PC-9 (cell line): Measurements from ENCODE around the gene JARID2. TPM values are rescaled to one million over a fixed set of nuclear protein-coding genes. Genes with fewer than 3 reads are reported as not detected.

Experiments used
- BruUV-seq: library from RNA; stranded (reverse); fragments of 400-500 nt; replicated peaks from 2 replicates; lab custom pipeline; 2021; lab: Mats Ljungman, UMichigan
- CTCF ChIA-PET: fragments of 300-600 bp; sonication (Branson Sonifier 250); formaldehyde crosslinking; loops from one replicate; lab custom pipeline; 2022; ENCODE audit warnings: antibody characterized with exemption; lab: Charles Lee
- POLR2A ChIA-PET: fragments of 300-600 bp; sonication (Branson Sonifier 250); formaldehyde crosslinking; loops from one replicate; lab custom pipeline; 2022; ENCODE audit warnings: antibody characterized with exemption; ENCODE audit not compliant: unreplicated experiment; lab: Charles Lee
- DNase-seq, 2 experiments: peaks; one replicate each; pipeline versions ENCODE4 v3.0.0 to v3.0.0-alpha.2; 2015 to 2022; ENCODE audit warnings: mixed read lengths in 1 of 2
- H2AFZ ChIP-seq: fragments of 200-600 bp; sonication (generic); 2 replicates; pipeline ENCODE4 v1.8.1; 2017; ENCODE audit warnings: antibody characterized with exemption
- H3F3A ChIP-seq: fragments of 200-600 bp; sonication (generic); 2 replicates; pipeline ENCODE4 v1.8.1; 2017; ENCODE audit warnings: antibody characterized with exemption, mild to moderate bottlenecking, low read depth; ENCODE audit not compliant: insufficient read depth
- H3K27ac ChIP-seq: fragments of 200-600 bp; sonication (generic); 2 replicates; pipeline ENCODE4 v1.6.1; 2016; ENCODE audit warnings: mixed run types
- H3K27me3 ChIP-seq: fragments of 200-600 bp; sonication (generic); 2 replicates; pipeline ENCODE4 v1.6.1; 2016; ENCODE audit warnings: low read depth, mixed run types; ENCODE audit not compliant: insufficient read depth
- H3K36me3 ChIP-seq: fragments of 200-600 bp; sonication (generic); 2 replicates; pipeline ENCODE4 v1.6.1; 2016; ENCODE audit warnings: low read depth, mixed run types
- H3K4me1 ChIP-seq: fragments of 200-600 bp; sonication (generic); replicated peaks from 2 replicates; pipeline ENCODE4 v1.6.1; 2016; ENCODE audit warnings: mixed run types; ENCODE audit not compliant: insufficient read depth
- H3K4me2 ChIP-seq: fragments of 200-600 bp; sonication (generic); 2 replicates; pipeline ENCODE4 v1.6.1; 2017; ENCODE audit warnings: mixed run types
- H3K4me3 ChIP-seq: fragments of 200-600 bp; sonication (generic); 2 replicates; pipeline ENCODE4 v1.6.1; 2016; ENCODE audit warnings: mixed run types
- H3K79me2 ChIP-seq: fragments of 200-600 bp; sonication (generic); 2 replicates; pipeline ENCODE4 v1.6.1; 2017; ENCODE audit warnings: low read depth, mixed run types
- H3K9me2 ChIP-seq: fragments of 200-600 bp; sonication (generic); 2 replicates; pipeline ENCODE4 v1.8.1; 2017; ENCODE audit warnings: mild to moderate bottlenecking; ENCODE audit not compliant: insufficient read depth
- H3K9me3 ChIP-seq: fragments of 200-600 bp; sonication (generic); 2 replicates; pipeline ENCODE4 v1.8.1; 2016; ENCODE audit warnings: low read depth; ENCODE audit not compliant: insufficient read depth
- H4K20me1 ChIP-seq: fragments of 200-600 bp; sonication (generic); 2 replicates; pipeline ENCODE4 v1.8.1; 2017; ENCODE audit not compliant: insufficient read depth
- EZH2 ChIP-seq: fragments of 200-600 bp; sonication (generic); IDR thresholded peaks from 2 replicates; pipeline ENCODE4 v1.8.0; 2017; ENCODE audit warnings: antibody characterized with exemption, low read depth
- intact Hi-C: fragments of 100-400 bp; cut with micrococcal nuclease; formaldehyde crosslinking; loops from one replicate; pipeline ENCODE4 v1.10.0; 2022; ENCODE audit not compliant: unreplicated experiment
- total RNA-seq: library from RNA; stranded (reverse); gene quantifications from 2 replicates; pipeline ENCODE4 v1.2.3, GENCODE V29; 2021
- TF ChIP-seq, protein P1 (sequence below): fragments of 200-600 bp; sonication (generic); conservative IDR thresholded peaks from 2 replicates; pipeline ENCODE4 v1.6.1; 2017; ENCODE audit warnings: mixed run types, antibody characterized with exemption, mild to moderate bottlenecking, moderate library complexity

The JARID2 gene
- total RNA-seq, 1 experiment from 2014 or later, result 35.0 TPM

DNA sequence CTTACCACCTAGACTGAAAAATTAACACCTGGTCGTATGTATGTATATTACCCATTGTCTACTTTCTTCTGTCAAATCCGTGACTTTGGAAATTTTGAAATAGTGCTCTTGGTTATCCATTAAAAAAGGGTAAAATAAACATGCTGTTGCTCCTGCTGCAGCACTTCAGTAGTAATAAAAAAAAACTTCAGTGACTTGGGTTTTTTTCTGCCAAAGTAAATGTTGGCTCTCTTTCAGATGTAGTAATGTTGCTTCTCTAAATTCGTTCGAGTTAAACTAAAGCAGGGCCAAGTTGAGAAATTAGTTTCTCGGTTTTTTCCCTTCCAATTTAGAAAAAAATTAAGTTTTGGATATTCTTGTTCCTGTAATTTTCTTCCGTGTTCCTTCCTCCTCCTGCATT, 34.2 kb downstream of the JARID2 start:
- H3K9me2 ChIP-seq, result no peaks in the 10 kb centered on the region
- DNase-seq, result no peak

DNA sequence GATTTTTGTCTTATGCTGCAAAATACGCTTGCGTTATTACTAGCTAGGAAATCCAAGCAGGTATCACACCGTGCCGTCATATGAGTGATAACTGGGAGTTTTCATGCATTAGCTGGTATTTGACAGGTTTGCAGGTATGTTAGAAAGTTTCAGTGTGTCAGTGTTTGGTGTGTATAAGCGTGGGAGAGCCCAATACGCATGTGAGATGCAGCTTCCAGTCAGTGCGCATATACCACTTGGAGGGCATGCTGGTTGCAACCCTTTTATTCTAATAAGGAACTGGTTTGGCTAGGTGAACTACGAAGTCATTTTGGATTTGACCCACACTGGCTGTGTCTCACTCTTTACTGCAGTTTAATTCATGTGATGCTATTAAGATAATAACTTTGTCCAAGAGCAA, 35.1 kb downstream of the JARID2 start:
- TF ChIP-seq EZH2, result no peak
- TF ChIP-seq, protein P1, sequence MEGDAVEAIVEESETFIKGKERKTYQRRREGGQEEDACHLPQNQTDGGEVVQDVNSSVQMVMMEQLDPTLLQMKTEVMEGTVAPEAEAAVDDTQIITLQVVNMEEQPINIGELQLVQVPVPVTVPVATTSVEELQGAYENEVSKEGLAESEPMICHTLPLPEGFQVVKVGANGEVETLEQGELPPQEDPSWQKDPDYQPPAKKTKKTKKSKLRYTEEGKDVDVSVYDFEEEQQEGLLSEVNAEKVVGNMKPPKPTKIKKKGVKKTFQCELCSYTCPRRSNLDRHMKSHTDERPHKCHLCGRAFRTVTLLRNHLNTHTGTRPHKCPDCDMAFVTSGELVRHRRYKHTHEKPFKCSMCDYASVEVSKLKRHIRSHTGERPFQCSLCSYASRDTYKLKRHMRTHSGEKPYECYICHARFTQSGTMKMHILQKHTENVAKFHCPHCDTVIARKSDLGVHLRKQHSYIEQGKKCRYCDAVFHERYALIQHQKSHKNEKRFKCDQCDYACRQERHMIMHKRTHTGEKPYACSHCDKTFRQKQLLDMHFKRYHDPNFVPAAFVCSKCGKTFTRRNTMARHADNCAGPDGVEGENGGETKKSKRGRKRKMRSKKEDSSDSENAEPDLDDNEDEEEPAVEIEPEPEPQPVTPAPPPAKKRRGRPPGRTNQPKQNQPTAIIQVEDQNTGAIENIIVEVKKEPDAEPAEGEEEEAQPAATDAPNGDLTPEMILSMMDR, result no peak
- peak in 1 of 2 experiments; percentile 21 for DNase-seq
- intact Hi-C loops, result loop anchor here (5.0 kb wide), 1 partner anchor 504 kb away; no protein-coding TSS in a partner anchor
- no TSS peak for BruUV-seq
- ChIA-PET POLR2A (interaction anchor here (0.5 to 0.6 kb wide), 2 partner anchors 192 to 1905 kb away, joined by 3 to 7 read pairs; no protein-coding TSS in a partner anchor), CTCF (no interaction called here)
- Histone ChIP-seq H4K20me1 (peaks cover 22% of the 10 kb centered on the region), H3K9me3 (no peaks in the 10 kb centered on the region), H2AFZ (no peak overlapping the region), H3K4me2 (no peak overlapping the region), H3K9me2 (no peaks in the 10 kb centered on the region), H3K4me3 (no peak overlapping the region), H3F3A (peaks cover 25% of the 10 kb centered on the region), H3K4me1 (peaks cover 57% of the 10 kb centered on the region), H3K79me2 (peaks cover 100% of the 10 kb centered on the region), H3K36me3 (0 out of 2 replicates have a peak, but pooled peaks cover 3% of the 10 kb centered on the region), H3K27me3 (no peaks in the 10 kb centered on the region), H3K27ac (no peak overlapping the region; the same call in 1 of the 2 replicates)

More for the DNA sequence above, 34.2 kb downstream of the JARID2 start:
- no peaks in the 10 kb centered on the region for H3K9me3 ChIP-seq
- peaks cover 48% of the 10 kb centered on the region for H3K4me1 ChIP-seq
- no peak for TF ChIP-seq EZH2
- TF ChIP-seq, protein P1, result no peak
- ChIA-PET CTCF (no interaction called here), POLR2A (no interaction called here)
- H3K4me3 ChIP-seq, result no peak overlapping the region
- H3K4me2 ChIP-seq, result no peak overlapping the region
- intact Hi-C loops, result loop anchor here (5.0 kb wide), 1 partner anchor 503 kb away; no protein-coding TSS in a partner anchor
- peaks cover 22% of the 10 kb centered on the region for H3F3A ChIP-seq
- H2AFZ ChIP-seq, result no peak overlapping the region
- 0 out of 2 replicates have a peak overlapping the region, but pooled peaks have one; percentile 31 for H3K27ac ChIP-seq
- H3K27me3 ChIP-seq, result no peaks in the 10 kb centered on the region
- peaks cover 22% of the 10 kb centered on the region for H4K20me1 ChIP-seq
- no peaks in the 10 kb centered on the region for H3K36me3 ChIP-seq
- BruUV-seq, result no TSS peak
- H3K79me2 ChIP-seq, result peaks cover 99% of the 10 kb centered on the region

DNA sequence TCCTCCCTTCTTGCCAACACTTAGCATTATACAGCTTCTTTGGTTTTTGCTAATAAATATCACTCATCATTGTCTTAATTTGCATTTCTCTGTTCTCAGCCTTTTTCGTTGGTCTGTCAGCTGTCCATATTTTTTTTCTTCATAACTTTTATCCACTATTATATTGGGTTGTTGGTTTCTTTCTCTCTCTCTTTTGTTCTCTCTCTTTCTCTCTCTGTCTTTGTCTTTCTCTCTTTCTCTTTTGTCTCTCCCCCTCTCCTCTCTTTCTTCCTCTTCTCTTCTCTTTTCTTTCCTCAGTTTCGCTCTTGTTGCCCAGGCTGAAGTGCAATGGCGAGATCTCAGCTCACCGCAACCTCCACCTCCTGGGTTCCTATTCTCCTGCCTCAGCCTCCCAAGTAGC, 36.5 kb downstream of the JARID2 start:
- Histone ChIP-seq H2AFZ (no peak overlapping the region), H3K4me1 (peaks cover 59% of the 10 kb centered on the region), H3K4me2 (no peak overlapping the region), H3K27ac (no peak overlapping the region; the same call in 1 of the 2 replicates), H3K79me2 (peaks cover 100% of the 10 kb centered on the region), H3K27me3 (no peaks in the 10 kb centered on the region), H4K20me1 (peaks cover 16% of the 10 kb centered on the region), H3K4me3 (no peak overlapping the region), H3K36me3 (0 out of 2 replicates have a peak, but pooled peaks cover 8% of the 10 kb centered on the region), H3K9me2 (no peaks in the 10 kb centered on the region), H3F3A (peaks cover 25% of the 10 kb centered on the region), H3K9me3 (no peaks in the 10 kb centered on the region)
- intact Hi-C loops, result loop anchor here (5.0 kb wide), 1 partner anchor 505 kb away; no protein-coding TSS in a partner anchor
- DNase-seq, result no peak
- no peak for TF ChIP-seq EZH2
- TF ChIP-seq, protein P1, result no peak
- CTCF ChIA-PET, result no interaction called here
- no TSS peak for BruUV-seq
- POLR2A ChIA-PET, result no interaction called here
